Stimulated activated naive CD8-positive, alpha-beta T cell treated with anti-CD3 and anti-CD28 coated beads, Interleukin-15, Interleukin-2, amounts not matched to agents 100 ng/mL and 50 ng/mL, for 24 hours (primary cell): ENCODE measurements around the gene WIPF3.

ENCODE experiments used
- H3K27ac Mint-ChIP-seq: one replicate; pipeline ENCODE4 v1.8.0; 2021; ENCODE audit warnings: mild to moderate bottlenecking, mixed read lengths
- H3K27me3 Mint-ChIP-seq: one replicate; pipeline ENCODE4 v1.8.0; 2021; ENCODE audit warnings: mixed read lengths
- H3K36me3 Mint-ChIP-seq: one replicate; pipeline ENCODE4 v1.8.0; 2021; ENCODE audit warnings: low read depth, mixed read lengths
- H3K4me1 Mint-ChIP-seq: one replicate; pipeline ENCODE4 v1.8.0; 2021; ENCODE audit warnings: low read depth, mixed read lengths
- H3K4me3 Mint-ChIP-seq: one replicate; pipeline ENCODE4 v1.8.0; 2021; ENCODE audit warnings: mild to moderate bottlenecking, mixed read lengths
- H3K9me3 Mint-ChIP-seq: one replicate; pipeline ENCODE4 v1.8.0; 2021; ENCODE audit warnings: mixed read lengths

WIPF3 gene

GRCh38 chr7:29825775-29826529 lies 19.6 kb downstream of the WIPF3 start:
- no peaks in the 10 kb centered on the region for H3K36me3 Mint-ChIP-seq
- peaks cover 7% of the 10 kb centered on the region for H3K4me1 Mint-ChIP-seq
- H3K9me3 Mint-ChIP-seq = no peaks in the 10 kb centered on the region
- H3K27me3 Mint-ChIP-seq = peaks cover 35% of the 10 kb centered on the region
- no peak overlapping the region for H3K27ac Mint-ChIP-seq
- no peak overlapping the region for H3K4me3 Mint-ChIP-seq

- H3K4me3 Mint-ChIP-seq = no peak overlapping the region
- no peak overlapping the region for H3K27ac Mint-ChIP-seq
- no peaks in the 10 kb centered on the region for H3K36me3 Mint-ChIP-seq
- H3K27me3 Mint-ChIP-seq = peaks cover 33% of the 10 kb centered on the region
- no peaks in the 10 kb centered on the region for H3K9me3 Mint-ChIP-seq
- H3K4me1 Mint-ChIP-seq = peaks cover 7% of the 10 kb centered on the region
These were observed 20.2 kb downstream of the WIPF3 start for GRCh38 chr7:29826530-29826822.

GRCh38 chr7:29826904-29827303 lies 20.6 kb downstream of the WIPF3 start:
- Mint-ChIP-seq H3K36me3 (no peaks in the 10 kb centered on the region), H3K4me1 (peaks cover 7% of the 10 kb centered on the region), H3K27me3 (peaks cover 30% of the 10 kb centered on the region), H3K4me3 (no peak overlapping the region), H3K9me3 (no peaks in the 10 kb centered on the region), H3K27ac (no peak overlapping the region)

- Mint-ChIP-seq H3K27ac (no peak overlapping the region), H3K36me3 (no peaks in the 10 kb centered on the region), H3K27me3 (peaks cover 8% of the 10 kb centered on the region), H3K4me1 (no peaks in the 10 kb centered on the region), H3K4me3 (no peak overlapping the region), H3K9me3 (no peaks in the 10 kb centered on the region)
These were observed 25.4 kb downstream of the WIPF3 start for GRCh38 chr7:29831705-29832104.

- no peaks in the 10 kb centered on the region for H3K36me3 Mint-ChIP-seq
- H3K4me1 Mint-ChIP-seq = no peaks in the 10 kb centered on the region
- peaks cover 4% of the 10 kb centered on the region for H3K27me3 Mint-ChIP-seq
- no peaks in the 10 kb centered on the region for H3K9me3 Mint-ChIP-seq
- no peak overlapping the region for H3K27ac Mint-ChIP-seq
- no peak overlapping the region for H3K4me3 Mint-ChIP-seq
These were observed 27.6 kb downstream of the WIPF3 start for GRCh38 chr7:29833929-29834328.

- Mint-ChIP-seq H3K4me3 (no peak overlapping the region), H3K27me3 (peaks cover 3% of the 10 kb centered on the region), H3K27ac (no peak overlapping the region), H3K4me1 (no peaks in the 10 kb centered on the region), H3K36me3 (no peaks in the 10 kb centered on the region), H3K9me3 (no peaks in the 10 kb centered on the region)
These were observed 29.4 kb downstream of the WIPF3 start for GRCh38 chr7:29835718-29836117.

GRCh38 chr7:29839302-29839701 lies 33.0 kb downstream of the WIPF3 start:
- Mint-ChIP-seq H3K4me1 (no peaks in the 10 kb centered on the region), H3K27me3 (peaks cover 8% of the 10 kb centered on the region), H3K27ac (no peak overlapping the region), H3K4me3 (no peak overlapping the region), H3K36me3 (no peaks in the 10 kb centered on the region), H3K9me3 (no peaks in the 10 kb centered on the region)

- H3K4me3 Mint-ChIP-seq = no peak overlapping the region
- H3K36me3 Mint-ChIP-seq = no peaks in the 10 kb centered on the region
These were observed 33.6 kb downstream of the WIPF3 start for GRCh38 chr7:29839921-29840320.

GRCh38 chr7:29840701-29841100 lies 34.4 kb downstream of the WIPF3 start:
- H3K9me3 Mint-ChIP-seq = no peaks in the 10 kb centered on the region
- H3K4me1 Mint-ChIP-seq = no peaks in the 10 kb centered on the region
- no peak overlapping the region for H3K27ac Mint-ChIP-seq
- H3K36me3 Mint-ChIP-seq = no peaks in the 10 kb centered on the region
- peaks cover 8% of the 10 kb centered on the region for H3K27me3 Mint-ChIP-seq
- H3K4me3 Mint-ChIP-seq = no peak overlapping the region

More at GRCh38 chr7:29839921-29840320, 33.6 kb downstream of the WIPF3 start:
- Mint-ChIP-seq H3K27me3 (peaks cover 8% of the 10 kb centered on the region), H3K4me1 (no peaks in the 10 kb centered on the region), H3K9me3 (no peaks in the 10 kb centered on the region), H3K27ac (no peak overlapping the region)

- Mint-ChIP-seq H3K27ac (no peak overlapping the region), H3K4me3 (no peak overlapping the region), H3K9me3 (no peaks in the 10 kb centered on the region), H3K36me3 (no peaks in the 10 kb centered on the region), H3K4me1 (no peaks in the 10 kb centered on the region), H3K27me3 (peaks cover 8% of the 10 kb centered on the region)
These were observed 35.8 kb downstream of the WIPF3 start for GRCh38 chr7:29841926-29842701.

GRCh38 chr7:29843093-29843492 lies 36.8 kb downstream of the WIPF3 start:
- H3K27ac Mint-ChIP-seq = no peak overlapping the region
- no peak overlapping the region for H3K4me3 Mint-ChIP-seq
- H3K36me3 Mint-ChIP-seq = no peaks in the 10 kb centered on the region
- H3K4me1 Mint-ChIP-seq = no peaks in the 10 kb centered on the region
- H3K27me3 Mint-ChIP-seq = peaks cover 8% of the 10 kb centered on the region
- H3K9me3 Mint-ChIP-seq = no peaks in the 10 kb centered on the region

GRCh38 chr7:29843726-29844125 lies 37.4 kb downstream of the WIPF3 start:
- Mint-ChIP-seq H3K36me3 (no peaks in the 10 kb centered on the region), H3K4me3 (no peak overlapping the region), H3K9me3 (no peaks in the 10 kb centered on the region), H3K27ac (no peak overlapping the region), H3K27me3 (peaks cover 7% of the 10 kb centered on the region), H3K4me1 (no peaks in the 10 kb centered on the region)

GRCh38 chr7:29844559-29844958 lies 38.3 kb downstream of the WIPF3 start:
- H3K4me3 Mint-ChIP-seq = no peak overlapping the region
- no peaks in the 10 kb centered on the region for H3K36me3 Mint-ChIP-seq
- H3K27me3 Mint-ChIP-seq = peaks cover 5% of the 10 kb centered on the region
- H3K9me3 Mint-ChIP-seq = no peaks in the 10 kb centered on the region
- H3K4me1 Mint-ChIP-seq = no peaks in the 10 kb centered on the region
- H3K27ac Mint-ChIP-seq = no peak overlapping the region

- H3K4me1 Mint-ChIP-seq = no peaks in the 10 kb centered on the region
- no peak overlapping the region for H3K27ac Mint-ChIP-seq
- peaks cover 5% of the 10 kb centered on the region for H3K27me3 Mint-ChIP-seq
- H3K36me3 Mint-ChIP-seq = no peaks in the 10 kb centered on the region
- H3K4me3 Mint-ChIP-seq = no peak overlapping the region
- H3K9me3 Mint-ChIP-seq = no peaks in the 10 kb centered on the region
These were observed 41.2 kb downstream of the WIPF3 start for GRCh38 chr7:29847496-29847895.

GRCh38 chr7:29847916-29848315 lies 41.6 kb downstream of the WIPF3 start:
- Mint-ChIP-seq H3K4me1 (no peaks in the 10 kb centered on the region), H3K36me3 (no peaks in the 10 kb centered on the region), H3K27ac (no peak overlapping the region), H3K4me3 (no peak overlapping the region), H3K27me3 (peaks cover 2% of the 10 kb centered on the region), H3K9me3 (no peaks in the 10 kb centered on the region)

GRCh38 chr7:29848941-29849340 lies 42.6 kb downstream of the WIPF3 start:
- Mint-ChIP-seq H3K4me1 (no peaks in the 10 kb centered on the region), H3K36me3 (no peaks in the 10 kb centered on the region), H3K27ac (no peak overlapping the region), H3K27me3 (no peaks in the 10 kb centered on the region), H3K4me3 (no peak overlapping the region), H3K9me3 (no peaks in the 10 kb centered on the region)
